WI38 (cell line): ENCODE data around the gene TTYH2.

Experiments used
- H3K4me3 ChIP-seq: 2 replicates; pipeline ENCODE4 v1.5.1; 2011; ENCODE audit warnings: low read depth, mild to moderate bottlenecking, control low read depth, low read length
- CTCF ChIP-seq: IDR thresholded peaks from 2 replicates; pipeline ENCODE4 v1.5.1; 2012; ENCODE audit warnings: low read depth, mild to moderate bottlenecking, control low read depth, low read length

TTYH2 gene

GRCh38 chr17:74303305-74303704 is 89.9 kb downstream of the TTYH2 start:
- TF ChIP-seq CTCF: no peak
- H3K4me3 ChIP-seq: no peak overlapping the region

- H3K4me3 ChIP-seq: no peak overlapping the region
- TF ChIP-seq CTCF: no peak
Observed at GRCh38 chr17:74304184-74304583, 90.8 kb downstream of the TTYH2 start.

GRCh38 chr17:74305865-74306654 is 92.7 kb downstream of the TTYH2 start:
- TF ChIP-seq CTCF: no peak
- H3K4me3 ChIP-seq: no peak overlapping the region

GRCh38 chr17:74307984-74308773 is 94.8 kb downstream of the TTYH2 start:
- no peak for TF ChIP-seq CTCF

GRCh38 chr17:74309902-74310301 is 96.5 kb downstream of the TTYH2 start:
- H3K4me3 ChIP-seq: no peak overlapping the region
- TF ChIP-seq CTCF: no peak

More at GRCh38 chr17:74307984-74308773, 94.8 kb downstream of the TTYH2 start:
- H3K4me3 ChIP-seq: no peak overlapping the region
